Measurements from ENCODE around the gene PLEKHA6.

DNA sequence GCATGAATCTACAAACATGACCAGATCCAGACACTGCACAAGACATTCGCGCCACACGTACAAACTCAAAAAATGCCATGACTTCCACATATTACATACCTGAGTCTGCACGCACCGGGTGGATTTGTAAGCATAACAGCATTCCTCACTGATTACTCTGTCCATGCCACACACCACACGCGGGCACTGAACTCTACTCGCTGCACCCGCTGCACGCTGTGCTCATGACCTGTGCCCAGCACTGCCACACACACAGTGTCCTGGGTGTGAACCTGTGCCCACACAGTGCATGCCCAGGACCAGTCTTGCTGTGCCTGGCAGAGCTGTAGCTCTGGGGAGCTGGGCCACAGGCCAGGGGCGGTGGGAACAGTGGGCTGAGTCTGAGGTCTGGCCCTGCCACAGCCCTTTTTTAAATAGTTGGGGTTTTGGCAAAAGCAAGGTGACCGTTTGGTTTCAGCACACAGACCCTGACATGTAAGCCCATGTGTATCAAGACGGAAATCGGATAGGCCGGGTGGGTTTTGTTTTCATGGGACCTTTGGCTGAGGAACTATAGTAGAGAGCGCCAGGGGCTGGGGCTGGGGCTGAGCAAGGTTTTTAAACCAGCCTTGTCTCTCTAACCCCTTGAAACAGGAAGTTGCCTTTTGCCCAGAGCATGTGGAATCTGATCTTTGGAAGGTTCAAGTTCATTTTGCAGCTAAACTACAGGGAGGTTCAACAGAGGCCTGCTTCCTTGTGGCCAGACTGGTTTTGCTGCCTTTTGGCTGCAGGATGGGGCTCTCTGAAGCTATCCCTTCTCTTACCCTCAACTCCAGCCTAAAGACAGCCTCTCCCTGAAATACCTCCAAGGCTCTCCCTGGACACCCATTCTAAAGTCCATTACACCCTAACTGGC lies 133.6 kb downstream of the PLEKHA6 start:
- no peak for TF ChIP-seq EZH2 (IDR thresholded peaks at IDR 0.05; ENCODE audit: borderline replicate concordance, insufficient read depth, low read depth, low read length, poor library complexity, severe bottlenecking)
- TF ChIP-seq, protein P1, sequence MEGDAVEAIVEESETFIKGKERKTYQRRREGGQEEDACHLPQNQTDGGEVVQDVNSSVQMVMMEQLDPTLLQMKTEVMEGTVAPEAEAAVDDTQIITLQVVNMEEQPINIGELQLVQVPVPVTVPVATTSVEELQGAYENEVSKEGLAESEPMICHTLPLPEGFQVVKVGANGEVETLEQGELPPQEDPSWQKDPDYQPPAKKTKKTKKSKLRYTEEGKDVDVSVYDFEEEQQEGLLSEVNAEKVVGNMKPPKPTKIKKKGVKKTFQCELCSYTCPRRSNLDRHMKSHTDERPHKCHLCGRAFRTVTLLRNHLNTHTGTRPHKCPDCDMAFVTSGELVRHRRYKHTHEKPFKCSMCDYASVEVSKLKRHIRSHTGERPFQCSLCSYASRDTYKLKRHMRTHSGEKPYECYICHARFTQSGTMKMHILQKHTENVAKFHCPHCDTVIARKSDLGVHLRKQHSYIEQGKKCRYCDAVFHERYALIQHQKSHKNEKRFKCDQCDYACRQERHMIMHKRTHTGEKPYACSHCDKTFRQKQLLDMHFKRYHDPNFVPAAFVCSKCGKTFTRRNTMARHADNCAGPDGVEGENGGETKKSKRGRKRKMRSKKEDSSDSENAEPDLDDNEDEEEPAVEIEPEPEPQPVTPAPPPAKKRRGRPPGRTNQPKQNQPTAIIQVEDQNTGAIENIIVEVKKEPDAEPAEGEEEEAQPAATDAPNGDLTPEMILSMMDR (IDR thresholded peaks at IDR 0.05) = no peak
